NCI-H82 (cell line): Measurements from ENCODE around the gene SYT17.

Experiments
- DNase-seq: peaks from one replicate; lab custom pipeline; 2025; lab: John Stamatoyannopoulos, UW

The SYT17 gene

DNA sequence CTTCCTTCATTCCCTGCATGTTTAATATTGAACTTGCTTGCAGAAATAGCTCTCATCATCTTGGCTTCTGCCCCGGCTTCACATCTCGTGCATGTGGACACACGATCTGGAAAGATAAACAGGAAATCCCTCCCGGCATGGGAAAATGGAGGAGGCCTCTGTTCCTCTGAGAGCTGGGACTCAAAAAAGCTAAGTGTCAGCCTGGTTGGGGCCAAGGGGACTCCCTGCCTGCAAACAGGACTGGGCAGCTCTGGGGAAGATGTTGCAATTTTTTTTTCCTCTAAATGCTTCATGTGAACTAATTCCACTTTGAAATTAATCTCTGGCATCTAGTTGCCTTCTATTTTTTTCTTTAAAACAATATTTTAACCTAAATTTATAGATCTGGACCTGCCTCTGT, 29.4 kb upstream of the SYT17 start:
- DNase-seq, result peak; percentile 31

DNA sequence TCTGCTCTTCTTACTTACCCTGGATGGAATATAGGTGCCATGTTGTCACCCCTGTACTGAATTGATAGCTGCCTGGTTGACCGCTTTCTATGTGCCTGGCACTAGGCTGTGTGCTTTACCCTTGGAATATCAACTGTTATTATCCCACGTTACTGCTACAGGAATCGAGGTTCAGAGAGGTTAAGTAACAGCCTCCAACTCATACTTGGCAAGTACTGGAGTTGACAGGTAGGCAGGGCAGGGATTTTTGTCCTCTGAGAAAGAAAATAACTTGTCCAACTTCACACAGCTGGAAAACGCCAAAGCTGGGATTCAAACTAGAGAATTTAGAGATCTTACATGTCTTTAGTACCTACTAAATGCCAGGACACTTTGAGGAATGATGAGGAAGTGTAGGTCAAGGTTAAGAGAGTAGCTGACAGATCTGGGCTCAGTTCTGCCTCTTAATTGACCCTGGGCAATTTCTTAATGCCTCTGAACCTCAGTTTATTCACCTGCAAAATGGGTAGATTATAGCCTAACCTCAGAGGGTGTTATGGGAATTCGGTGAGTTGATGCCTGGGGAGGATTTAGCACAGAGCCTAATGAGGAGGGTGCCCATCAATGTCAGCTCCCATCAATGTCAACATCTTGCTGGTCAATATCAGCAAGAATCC, 28.5 kb upstream of the SYT17 start:
- DNase-seq, result no peak

DNA sequence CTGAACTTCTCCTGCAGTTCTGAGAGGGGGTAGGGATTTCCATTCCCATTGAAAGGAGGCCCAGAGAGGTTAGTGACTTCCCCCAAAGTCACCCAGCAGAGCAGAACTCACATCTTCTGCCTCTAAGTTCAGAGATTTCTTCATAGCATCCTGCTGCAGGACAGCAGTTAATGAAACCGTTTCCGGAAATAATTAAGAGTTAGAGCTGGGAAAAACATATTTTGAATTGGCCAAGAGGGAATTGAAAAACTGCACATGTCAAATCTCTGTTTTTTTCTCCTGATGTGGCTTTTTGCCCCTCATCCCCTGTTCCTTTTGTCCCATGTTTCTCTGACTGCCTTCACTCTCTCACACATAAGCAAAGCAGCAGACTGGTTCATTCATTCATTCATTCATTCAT, 27.6 kb upstream of the SYT17 start:
- no peak for DNase-seq

GRCh38 chr16:19142939-19143598, 25.0 kb upstream of the SYT17 start:
- DNase-seq, result peak; percentile 84

DNA sequence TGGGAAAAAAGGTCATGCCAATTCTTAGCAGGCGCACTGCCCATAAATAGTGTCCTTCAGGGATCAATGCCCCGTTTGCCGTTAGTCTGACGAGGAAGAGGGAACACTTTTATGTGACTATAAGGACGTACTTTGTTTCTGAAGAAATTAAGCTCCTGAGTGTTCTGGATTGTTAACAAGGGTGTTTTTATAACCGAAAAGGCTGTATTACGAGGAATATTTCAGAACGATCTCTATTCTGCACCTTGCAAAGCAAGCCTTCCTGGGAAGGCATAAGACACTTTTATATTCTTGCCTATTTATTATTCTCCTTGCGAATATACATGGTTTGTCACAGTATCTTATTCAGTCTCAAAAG, 24.5 kb upstream of the SYT17 start:
- DNase-seq, result no peak

- DNase-seq, result no peak
Observed at GRCh38 chr16:19145010-19145409, 23.0 kb upstream of the SYT17 start.

- DNase-seq, result no peak
Observed at GRCh38 chr16:19147126-19147525, 20.9 kb upstream of the SYT17 start.

GRCh38 chr16:19147627-19148026, 20.4 kb upstream of the SYT17 start:
- no peak for DNase-seq

- no peak for DNase-seq
Observed at GRCh38 chr16:19148189-19148588, 19.9 kb upstream of the SYT17 start.

GRCh38 chr16:19151310-19151709, 16.7 kb upstream of the SYT17 start:
- DNase-seq, result no peak

DNA sequence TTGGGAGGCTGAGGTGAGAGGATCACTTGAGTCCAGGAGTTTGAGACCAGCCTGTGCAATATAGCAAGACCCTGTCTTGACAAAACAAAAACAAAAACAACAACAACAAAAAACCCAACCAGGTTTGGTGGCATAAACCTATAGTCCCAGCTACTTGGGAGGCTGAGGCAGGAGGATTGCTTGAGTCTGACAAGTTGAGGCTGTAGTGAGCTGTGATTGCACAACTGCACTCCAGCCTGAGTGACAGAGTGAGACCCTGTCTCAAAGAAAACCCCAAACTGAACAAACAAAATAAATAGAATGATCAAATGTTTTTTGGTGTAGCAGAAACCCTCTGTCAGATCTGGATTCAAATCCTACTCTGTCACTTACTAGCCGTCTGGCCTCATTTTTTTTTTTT, 16.0 kb upstream of the SYT17 start:
- no peak for DNase-seq

- peak; percentile 62 for DNase-seq
Observed at GRCh38 chr16:19153876-19154275, 14.2 kb upstream of the SYT17 start.

DNA sequence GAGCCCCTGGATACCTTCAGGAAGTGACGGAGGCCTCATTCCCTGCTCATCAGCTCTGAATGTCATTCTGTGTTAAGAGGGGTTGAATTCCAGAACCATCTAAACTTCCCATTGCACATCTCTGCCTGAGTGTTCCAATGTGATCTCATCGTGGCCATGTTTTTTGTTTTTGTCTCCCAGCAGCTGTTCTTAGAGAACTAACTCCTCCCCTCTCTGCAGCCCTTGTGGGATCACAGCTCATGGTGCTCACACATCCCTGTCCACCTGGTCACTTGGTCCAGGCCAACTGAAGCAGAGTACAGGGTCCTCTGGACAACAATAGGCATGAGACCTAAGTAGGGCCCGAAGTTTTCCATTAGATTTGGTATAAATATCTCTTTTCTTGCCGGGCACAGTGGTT, 6.0 kb upstream of the SYT17 start:
- DNase-seq, result no peak

- DNase-seq, result no peak
Observed at GRCh38 chr16:19163215-19163614, 4.8 kb upstream of the SYT17 start.

GRCh38 chr16:19164285-19164684, 3.8 kb upstream of the SYT17 start:
- DNase-seq, result no peak

DNA sequence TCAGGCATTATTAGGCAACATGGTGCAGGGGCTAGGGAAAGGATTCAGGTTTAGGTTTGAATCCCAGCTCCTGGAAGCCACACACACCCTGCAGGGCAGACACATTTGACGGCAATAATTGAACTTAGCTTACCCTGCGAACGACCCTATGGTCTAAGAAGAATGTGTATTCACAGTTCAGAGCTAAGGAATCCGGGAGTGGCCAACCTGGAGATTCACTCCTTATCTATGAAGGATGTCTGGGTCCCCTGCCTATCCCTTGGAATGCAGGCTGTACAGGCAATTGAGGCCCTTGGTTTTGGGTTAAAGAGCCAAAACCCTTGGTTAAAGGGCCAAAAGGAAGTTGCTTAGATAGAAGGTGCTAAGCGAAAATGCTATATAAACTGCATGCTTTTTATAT, 2.9 kb upstream of the SYT17 start:
- DNase-seq, result no peak

DNA sequence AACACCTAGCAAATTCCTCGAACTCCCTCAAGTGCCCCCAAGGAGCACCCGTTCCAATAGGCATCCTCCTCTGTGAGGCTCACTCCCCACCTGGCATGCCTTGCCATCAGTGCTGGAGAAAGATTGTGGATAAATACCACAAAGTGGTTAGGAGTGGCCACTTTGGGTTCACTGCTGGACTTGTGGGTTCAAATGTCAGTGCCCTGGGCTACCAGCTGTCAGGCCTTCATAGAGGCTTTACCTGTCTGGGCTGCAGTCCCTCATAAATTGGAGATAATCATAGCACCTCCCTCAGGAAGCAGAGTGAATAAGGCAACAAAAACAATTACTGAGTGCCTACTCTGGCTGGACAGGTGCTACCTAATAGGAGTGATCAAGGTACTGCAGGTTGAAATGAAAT, 1.5 kb upstream of the SYT17 start:
- DNase-seq, result peak; percentile 29

- peak; percentile 77 for DNase-seq
Observed at GRCh38 chr16:19168371-19169081, 486 bp downstream of the SYT17 start.

DNA sequence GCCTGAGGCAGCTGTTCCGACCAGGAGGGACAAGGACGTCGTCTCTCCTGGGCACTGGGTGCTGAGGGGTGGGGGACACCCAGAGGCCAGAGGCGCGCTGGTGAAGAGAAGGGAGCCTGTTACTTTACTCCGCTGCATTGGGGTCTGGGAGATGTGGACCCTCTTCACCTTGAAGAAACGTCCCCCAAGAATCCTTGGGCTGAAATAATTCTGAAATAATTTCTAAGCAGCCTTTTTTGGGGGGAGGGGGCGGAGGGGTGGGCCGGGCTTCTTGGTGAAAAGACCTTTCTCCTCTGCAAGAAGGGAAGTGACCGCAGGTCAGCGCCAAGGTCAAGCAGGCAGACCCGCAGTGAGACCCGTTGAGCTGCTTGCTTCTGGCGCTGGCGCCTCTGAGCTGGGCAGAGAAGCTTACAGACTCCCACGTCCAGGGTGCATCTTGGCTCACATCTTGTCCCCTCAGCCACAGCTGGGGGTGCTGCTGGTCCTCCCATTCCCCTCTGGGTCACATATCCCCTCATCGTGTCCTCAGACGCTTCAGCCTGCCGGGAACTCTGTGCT, 1.1 kb downstream of the SYT17 start:
- DNase-seq, result no peak

GRCh38 chr16:19170043-19170655, 2.1 kb downstream of the SYT17 start:
- no peak for DNase-seq

- no peak for DNase-seq
Observed at GRCh38 chr16:19172098-19172780, 4.2 kb downstream of the SYT17 start.

DNA sequence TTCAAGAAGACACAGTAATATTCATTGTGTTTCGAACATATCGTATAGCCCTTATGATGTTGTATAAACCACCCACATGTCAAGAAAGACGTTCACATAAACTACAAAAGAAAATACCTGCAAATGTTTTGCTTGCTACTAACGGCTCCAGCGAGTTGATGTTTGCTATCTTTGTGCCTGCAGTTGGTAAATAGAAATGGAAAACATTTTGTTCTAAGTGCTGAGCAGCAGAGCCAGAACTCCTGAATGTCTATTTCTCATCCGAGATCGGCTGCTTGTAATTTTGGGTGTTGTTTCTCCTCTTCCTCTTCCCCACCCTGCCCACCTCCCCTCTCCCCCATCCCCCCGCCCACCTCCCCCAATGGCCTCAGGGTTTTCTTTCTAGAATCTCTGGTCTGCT, 5.0 kb downstream of the SYT17 start:
- no peak for DNase-seq
